Dedifferentiated amniotic fluid mesenchymal stem cell (primary cell): Measurements from ENCODE around the gene HDAC8.
A peak's percentile ranks its signal among the peaks of the same experiment; 100 is the strongest.
"Not testable (repeated sequence)": the region's sequence is repeated elsewhere in the genome, so short reads cannot be mapped to it uniquely, and the experiment has no call there.

Experiments
- DNase-seq: peaks from one replicate; pipeline ENCODE4 v3.0.0-alpha.2; 2016; ENCODE audit errors: extremely low spot score

The HDAC8 gene

GRCh38 chrX:72572248-72573157 lies at the start of gene HDAC8:
HDAC8 (minus strand) TSS chrX:72572843; CDS start chrX:72572761, 82 bp downstream.
- peak; percentile 69 for DNase-seq

DNA sequence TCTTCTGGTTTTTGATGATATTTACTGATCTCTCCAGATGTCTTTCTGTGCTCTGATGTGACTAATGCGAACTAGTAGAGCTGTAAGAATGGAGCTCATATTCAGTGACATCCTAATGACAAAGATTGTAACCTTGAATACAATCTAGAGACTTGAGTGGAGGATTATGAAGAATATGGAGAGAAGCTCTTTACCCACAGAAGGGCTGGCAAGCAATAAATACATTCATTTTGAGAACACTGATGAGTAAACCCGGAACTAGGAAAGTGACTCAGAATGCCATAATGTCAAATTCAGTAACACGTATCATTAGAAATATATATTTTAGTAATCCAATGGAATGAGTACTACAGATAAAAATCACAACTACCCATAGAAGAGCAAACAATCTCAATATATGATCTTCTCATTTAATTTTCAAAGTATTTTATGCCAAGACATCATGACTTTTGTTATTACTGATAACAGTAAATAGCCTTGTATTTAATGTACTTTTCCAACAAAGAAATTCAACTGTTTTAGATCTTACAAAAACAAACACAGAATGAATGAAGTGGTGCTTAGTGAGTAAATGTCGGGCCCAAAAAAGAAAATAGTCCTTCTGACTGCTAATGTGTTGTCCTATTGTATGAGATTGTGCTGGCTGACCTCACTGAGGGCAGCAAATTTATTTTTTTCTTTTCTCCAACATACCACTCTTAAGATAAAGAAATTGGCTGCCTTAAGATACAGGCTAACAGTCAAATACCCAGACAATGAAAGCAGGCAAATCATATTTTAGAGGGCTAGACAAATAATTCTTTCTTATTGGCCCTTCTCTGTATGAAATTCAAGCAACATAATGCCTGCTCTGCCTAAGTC lies 49.2 kb upstream of the HDAC8 start:
- DNase-seq: no peak

DNA sequence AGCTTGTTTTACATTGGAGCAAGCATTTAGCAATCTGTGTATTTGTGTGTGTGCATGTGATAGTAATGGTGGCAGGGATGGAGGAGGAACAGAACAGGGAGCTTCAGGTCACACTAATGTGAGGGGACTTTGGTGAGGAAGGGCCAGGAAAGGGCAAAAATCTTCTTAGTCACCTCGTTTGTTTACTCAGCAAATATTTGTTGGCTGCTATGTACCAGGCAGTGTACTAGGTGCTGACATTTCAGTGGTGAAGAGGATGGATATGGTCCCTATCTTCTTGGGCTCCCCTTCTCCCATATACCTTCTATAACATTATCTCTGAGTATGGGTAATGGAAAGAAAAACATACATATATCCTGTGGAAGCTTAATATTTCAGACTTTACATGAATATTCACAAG lies 48.5 kb upstream of the HDAC8 start:
- DNase-seq: no peak

- DNase-seq: peak; percentile 64
Measured at GRCh38 chrX:72620550-72621145, 48.0 kb upstream of the HDAC8 start.

DNA sequence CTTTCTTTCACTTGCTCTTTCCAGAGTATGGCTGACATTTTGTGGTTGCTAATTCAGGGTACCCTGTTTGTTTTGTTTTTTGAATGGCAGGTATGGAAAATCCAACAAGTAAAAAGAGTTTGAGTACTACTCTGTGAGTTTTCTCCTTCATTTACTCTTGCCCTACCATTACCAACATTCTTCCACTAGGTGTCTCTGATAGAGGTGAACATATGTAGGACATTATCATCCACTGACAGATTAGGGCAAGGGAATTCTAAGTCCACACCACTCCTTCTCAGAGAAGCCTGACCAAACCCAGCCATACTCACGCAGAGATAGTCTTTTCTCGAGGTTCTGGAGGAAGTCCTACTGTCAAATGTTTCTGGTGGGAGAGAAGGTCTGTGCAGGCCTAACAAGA lies 36.7 kb upstream of the HDAC8 start:
- no peak for DNase-seq

GRCh38 chrX:72604705-72605104 lies 32.1 kb upstream of the HDAC8 start:
- DNase-seq: no peak

DNA sequence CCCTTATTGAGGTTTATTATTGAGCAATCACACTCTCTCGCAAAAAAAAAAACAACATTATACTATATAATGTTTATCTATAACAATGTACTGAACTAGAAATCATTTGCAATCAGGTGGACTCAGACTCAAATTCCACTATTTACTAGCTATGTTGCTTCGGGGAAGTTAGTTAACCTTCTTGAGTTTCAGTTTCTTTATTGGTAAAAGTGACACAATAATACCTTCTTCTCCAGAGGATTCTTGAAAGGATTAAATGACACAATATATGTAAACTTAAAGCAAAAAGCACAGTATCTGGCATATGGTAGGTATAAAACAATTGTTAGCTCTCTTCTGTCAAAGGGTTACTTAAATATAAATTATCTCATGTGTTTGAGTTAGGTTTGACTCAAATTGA lies 31.5 kb upstream of the HDAC8 start:
- DNase-seq: no peak

GRCh38 chrX:72591038-72591437 lies 18.4 kb upstream of the HDAC8 start:
- DNase-seq: not testable (repeated sequence)

DNA sequence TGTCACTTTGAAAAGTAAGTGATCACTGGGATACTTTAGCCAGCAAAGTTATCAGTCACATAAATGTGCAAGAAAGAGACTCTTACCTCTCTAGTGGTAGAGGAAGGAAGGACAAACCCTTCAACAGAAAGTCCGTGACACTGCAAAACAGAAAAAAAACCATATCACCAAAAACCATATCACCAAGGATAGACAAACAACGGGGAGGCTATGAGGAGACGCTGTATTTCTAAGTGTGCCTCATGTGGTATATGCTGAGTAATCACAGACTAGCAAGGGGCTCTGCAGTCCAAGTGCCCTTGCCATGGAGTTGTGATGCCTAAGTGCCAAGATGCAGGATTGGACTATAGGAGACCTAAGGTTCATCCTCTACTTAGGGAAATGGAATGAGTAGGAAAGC lies 11.5 kb upstream of the HDAC8 start:
- no peak for DNase-seq

DNA sequence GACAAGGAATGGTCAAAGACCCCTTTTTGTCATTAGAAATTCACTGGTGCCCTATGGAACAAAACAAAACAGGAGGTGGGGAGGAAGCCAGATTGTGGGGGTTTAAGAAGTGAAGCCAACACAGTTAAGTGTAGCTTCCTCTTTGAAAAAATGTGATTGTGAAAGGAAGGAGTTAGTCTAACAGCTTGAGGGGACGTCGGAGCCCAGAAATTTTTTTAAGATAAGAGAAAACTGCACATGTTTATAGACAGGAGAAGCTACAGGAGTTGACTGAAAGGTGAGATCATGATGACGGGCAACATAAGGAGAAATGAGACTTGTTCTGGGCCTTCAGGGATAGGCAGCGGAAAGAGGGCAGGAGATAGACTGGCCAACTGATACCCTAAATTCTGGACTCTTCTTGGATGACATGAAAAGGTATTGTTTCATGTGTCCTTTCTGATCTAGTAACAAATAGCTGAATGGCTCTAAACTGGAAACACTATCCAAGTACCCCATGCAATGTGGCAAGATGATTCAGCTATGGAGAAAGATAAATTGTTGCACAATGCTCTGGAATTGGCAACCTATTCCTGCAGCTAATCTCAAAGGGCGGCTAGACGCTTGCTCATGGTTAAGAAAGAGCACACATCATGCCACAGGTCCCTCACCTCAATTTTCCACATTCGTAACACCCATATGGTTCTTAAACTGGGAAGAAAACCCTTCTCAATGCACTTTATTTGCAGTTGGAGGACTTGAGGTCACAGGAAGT lies 3.7 kb upstream of the HDAC8 start:
- no peak for DNase-seq

DNA sequence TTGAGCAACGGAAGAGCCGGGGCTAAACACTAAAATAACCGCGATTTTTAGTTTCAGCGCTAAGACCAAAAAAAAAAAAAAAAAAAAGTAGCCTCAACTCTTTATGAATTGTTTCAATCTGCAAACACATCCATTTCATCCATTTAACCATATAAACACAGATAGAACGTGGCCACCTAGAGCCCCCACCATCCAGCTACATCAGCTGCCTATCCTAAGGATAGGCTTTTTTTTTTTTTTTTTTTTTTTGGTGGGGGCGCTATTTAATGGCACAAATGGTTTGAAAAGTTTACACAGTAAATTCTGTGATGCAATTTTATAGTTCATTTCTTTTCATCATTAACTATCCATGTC lies 492 bp upstream of the HDAC8 start:
- DNase-seq: no peak

GRCh38 chrX:72569786-72570185 lies 2.9 kb downstream of the HDAC8 start:
- no peak for DNase-seq

GRCh38 chrX:72568406-72569092 lies 4.1 kb downstream of the HDAC8 start:
- no peak for DNase-seq

GRCh38 chrX:72566448-72566847 lies 6.2 kb downstream of the HDAC8 start:
- DNase-seq: no peak

- not testable (repeated sequence) for DNase-seq
Measured at GRCh38 chrX:72559655-72560054, 13.0 kb downstream of the HDAC8 start.

GRCh38 chrX:72554448-72555140 lies 18.0 kb downstream of the HDAC8 start:
- DNase-seq: no peak

DNA sequence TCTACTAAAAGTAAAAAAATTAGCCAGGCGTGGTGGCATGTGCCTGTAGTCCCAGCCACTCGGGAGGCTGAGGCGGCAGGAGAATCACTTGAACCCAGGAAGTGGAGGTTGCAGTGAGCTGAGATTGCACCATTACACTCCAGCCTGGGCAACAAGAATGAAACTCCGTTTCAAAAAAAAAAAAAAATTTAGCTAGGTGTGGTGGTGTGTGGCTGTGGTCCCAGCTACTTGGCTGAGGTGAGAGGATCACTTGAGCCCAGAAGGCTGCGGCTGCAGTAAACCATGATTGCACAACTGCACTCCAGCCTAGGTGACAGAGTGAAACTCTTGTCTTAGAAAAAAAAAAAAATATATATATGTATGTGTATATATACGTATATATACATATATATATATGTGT lies 20.2 kb downstream of the HDAC8 start:
- DNase-seq: not testable (repeated sequence)

DNA sequence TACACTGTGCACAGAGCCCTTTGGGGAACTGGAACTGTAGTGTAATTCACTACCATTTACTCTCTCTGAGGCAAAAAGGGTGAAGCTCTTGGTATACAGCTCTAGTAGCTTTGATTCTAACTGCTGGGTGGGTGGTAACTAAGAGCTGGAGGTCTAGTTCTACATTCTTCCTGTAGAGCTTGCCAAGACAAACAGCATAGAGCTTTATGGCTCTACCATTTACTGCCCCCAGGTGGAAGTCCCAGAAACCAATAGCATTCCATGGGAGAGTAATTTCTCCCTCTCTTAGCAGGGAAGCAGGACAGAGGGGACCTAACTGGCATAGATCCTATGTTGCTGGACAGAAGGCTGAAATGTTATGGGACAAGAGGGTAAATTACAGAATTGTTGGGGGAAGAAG lies 26.7 kb downstream of the HDAC8 start:
- no peak for DNase-seq

GRCh38 chrX:72540318-72540717 lies 32.3 kb downstream of the HDAC8 start:
- peak; percentile 21 for DNase-seq

- no peak for DNase-seq
Measured at GRCh38 chrX:72539822-72540221, 32.8 kb downstream of the HDAC8 start.
